Stimulated activated CD8-positive, alpha-beta memory T cell treated with anti-CD3 and anti-CD28 coated beads, Interleukin-12 subunit alpha, Interleukin-12 subunit beta, amount 100 ng/mL, for 4 hours (primary cell): ENCODE data around the gene DNAH11.
"Not testable (repeated sequence)": the region's sequence is repeated elsewhere in the genome, so short reads cannot be mapped to it uniquely, and the experiment has no call there.

Source experiments
- DNase-seq: peaks from one replicate; pipeline ENCODE4 v3.0.0-alpha.2; 2020; ENCODE audit warnings: low read depth

Gene DNAH11

DNA sequence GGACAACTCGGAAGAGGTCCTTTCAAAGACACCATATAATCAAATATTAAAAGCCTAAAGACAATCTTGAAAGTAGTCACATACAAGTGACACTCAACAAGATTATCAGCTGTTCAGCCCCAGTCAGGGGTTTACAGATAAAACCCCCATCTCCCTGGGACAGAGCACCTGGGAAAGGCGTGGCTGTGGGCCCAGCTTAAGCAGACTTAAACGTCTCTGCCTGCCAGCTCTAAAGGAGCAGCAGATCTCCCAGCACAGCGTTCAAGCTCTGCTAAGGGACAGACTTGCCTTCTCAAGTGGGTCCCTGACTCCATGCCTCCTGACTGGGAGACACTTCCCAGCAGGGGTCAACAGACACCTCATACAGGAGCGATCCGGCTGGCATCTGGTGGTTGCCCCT, 384.9 kb downstream of the DNAH11 start:
- no peak for DNase-seq

DNA sequence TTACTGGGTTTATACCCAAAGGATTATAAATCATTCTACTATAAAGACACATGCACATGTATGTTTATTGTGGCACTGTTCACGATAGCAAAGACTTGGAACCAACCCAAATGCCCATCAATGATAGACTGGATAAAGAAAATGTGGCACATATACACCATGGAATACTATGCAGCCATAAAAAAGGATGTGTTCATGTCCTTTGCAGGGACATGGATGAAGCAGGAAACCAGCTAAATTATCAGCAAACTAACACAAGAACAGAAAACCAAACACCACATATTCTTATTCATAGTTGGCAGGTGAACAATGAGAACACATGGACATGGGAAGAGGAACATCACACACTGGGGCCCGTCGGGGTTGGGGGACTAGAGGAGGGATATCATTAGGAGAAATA, 390.5 kb downstream of the DNAH11 start:
- DNase-seq = not testable (repeated sequence)

DNA sequence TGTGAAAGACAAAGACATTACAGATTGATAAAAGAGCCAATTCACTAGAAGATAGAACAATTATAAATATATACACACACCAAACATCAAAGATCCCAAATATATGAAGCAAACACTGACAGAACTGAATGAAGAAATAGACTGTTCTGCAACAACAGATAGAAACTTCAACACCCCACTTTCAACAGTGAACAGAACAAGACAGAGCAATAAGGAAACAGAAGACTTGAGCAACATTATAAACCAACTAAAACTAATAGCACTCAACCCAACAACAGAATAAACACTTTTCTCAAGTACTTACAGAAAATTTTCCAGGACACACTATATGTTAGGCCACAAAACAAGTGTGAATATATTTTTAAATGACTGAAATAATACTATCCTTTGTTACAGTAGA, 392.0 kb downstream of the DNAH11 start:
- no peak for DNase-seq

DNA sequence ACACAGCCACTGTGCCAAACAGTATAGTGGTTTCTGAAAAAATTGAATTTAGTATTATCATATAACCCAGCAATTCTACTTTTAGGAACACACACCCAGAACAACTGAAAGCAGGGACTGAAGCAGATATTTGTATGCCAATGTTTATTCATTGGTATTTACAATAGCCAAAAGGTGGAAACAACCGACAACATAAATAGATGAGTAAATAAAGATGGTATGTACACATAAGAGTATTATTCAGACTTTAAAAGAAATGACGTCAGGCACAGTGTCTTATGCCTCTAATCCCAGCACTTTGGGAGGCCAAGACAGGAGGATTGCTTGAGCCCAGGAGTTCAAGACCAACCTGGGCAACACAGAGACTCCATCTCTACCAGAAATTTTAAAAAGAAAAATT, 395.6 kb downstream of the DNAH11 start:
- no peak for DNase-seq

DNA sequence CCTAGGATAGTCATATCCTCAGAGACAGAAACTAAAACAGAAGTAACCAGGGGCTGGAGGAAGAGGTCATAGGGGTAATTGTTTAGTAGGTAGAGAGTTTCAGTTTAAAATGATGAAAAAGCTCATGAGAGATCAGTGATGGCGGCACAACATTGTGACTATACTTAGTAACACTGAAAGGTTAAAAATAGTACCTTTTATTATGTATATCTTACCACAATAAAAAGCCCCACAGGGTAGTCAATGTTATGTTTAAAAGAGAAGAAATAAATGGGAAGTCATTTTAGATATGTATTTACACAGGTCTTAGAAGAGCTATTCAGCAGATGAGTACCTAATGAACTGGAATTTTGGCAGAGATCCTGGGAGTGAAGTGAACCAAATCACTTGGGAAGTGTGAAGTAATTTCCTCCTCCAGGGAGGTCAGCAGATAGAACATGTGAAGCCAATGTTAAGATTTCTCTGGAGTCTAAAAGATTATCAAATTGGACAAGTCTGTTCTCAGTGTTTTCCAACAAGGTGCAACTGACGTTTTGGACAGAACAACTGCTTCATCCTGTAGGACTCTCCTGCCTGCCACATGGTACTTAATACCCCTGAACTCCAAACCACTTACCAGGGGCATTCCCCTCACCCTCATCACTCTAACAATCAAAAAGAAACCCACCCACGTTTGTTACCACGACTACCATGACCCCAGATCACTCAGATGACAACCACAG, 396.5 kb downstream of the DNAH11 start:
- DNase-seq = no peak

DNA sequence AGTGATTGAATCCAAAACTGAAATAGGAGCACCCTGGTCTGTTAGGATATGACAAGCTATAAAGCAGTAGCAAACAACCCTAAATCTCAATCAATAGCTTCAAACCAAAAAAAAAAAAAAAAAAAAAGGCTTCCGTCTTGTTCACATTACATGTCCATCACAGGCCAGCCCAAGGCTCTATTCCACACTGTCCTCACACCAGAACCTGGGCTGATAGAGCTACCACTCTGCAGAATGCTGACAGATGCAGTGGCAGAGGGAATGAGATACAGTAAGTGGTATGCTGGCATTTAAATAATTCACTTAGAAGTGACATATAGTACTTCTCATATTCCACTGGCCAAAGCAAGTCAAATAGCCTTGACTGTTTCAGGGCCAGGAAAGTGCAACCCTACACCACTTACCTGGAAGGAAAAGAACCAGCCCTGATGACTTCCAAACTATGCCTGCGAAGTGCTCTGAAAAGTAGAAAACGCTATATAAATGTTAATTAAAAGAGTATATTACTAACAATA, 397.1 kb downstream of the DNAH11 start:
- DNase-seq = no peak

DNA sequence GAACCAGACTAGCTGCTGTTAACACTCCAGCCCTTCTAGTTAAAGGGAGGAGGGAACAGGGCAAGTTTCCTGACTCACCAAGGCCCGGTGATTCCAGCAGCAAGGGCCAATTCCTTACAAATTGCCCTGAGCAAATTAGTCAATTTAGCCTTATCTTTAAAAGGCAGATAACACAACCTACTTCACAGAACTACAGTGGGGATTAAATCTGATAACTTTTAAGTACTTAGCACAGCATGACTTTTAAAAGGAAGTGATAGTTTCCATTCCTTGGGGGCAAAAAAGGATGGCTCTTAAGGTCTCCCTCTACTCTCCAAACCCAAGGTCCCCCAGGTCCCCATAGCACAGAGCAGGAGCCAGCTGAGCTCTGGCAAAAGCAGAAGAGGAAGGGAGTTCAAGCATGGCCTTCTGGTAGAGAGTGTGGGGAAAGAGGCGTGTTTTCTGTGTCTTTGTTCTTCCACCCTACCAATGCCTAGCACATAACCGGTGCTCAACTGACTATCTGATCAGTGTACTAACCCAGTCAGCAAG, 398.8 kb downstream of the DNAH11 start:
- no peak for DNase-seq

DNA sequence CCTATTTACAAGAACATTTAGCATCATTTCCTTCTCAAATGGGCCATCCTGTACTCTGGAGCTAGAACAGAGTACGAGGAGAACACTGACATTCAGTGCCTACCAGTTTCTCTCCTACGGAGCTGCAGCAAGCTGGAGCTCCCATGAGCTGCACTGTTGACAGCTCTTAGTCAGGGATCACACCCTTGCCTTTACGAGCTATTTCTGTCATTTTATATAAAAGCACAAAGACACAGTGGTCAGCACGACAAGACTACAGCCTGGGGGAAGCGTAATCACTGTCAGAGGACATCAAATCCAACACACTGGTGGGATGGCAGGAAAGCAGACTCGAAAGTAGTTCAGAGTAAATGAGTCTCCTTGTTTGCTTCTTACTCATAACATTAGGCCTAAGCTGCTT, 400.1 kb downstream of the DNAH11 start:
- DNase-seq = no peak

DNA sequence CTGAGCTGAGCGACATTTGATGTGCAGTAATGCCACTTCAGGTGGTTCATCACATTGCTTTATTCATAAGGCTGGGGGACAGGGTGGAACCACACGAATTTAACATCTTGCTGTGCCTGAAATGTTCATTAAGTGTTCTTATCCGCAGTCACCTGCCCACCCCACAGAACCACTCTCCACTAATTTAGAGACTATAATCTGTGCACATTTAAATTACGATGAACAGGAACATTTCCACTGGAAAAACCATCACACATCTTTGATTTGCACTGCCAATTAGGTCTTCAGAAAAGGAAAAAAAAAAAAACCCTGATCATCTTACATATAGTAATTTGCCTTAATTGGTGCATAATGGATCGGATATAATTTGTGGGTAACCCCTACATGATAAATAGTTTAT, 400.6 kb downstream of the DNAH11 start:
- no peak for DNase-seq

DNA sequence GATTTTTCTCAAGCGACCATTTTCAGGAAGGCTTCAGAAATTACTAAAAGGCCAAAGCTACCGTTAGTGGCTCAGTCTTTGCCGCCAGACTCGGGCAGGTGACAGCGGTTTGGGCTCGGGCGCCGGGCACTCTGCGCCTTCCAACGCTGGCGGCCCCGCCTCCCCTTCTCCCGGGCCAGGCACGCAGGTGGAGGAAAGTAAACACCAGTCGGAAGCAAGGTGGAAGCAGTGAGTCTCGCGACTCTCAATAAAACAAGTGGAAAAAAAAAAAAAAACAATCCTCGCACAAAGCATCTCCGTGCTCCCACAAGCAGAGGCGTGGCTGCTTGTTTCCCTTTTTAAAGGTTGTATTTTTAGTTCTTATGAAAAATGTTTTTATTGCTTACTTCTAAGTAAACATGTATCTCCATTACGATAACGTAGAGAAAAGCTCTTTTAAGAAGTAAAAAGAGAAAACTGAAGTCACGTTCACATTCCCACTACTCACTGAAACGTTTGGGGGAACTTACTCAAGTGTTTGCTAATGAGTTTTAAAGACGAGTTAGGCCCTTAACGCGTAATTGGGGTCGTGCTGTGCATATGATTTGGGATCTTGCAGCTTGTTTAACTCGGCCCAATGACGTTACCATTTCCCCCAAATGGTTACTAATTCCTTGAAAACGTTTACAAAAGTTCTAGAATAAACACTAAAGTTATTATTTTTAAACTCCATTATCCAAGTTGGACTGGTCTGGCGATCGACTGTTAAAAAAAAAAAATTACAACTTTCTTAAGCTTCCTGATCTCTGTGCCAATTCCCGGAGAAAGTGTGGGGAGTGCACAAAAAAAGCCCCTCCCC, 402.0 kb downstream of the DNAH11 start:
- DNase-seq = no peak

DNA sequence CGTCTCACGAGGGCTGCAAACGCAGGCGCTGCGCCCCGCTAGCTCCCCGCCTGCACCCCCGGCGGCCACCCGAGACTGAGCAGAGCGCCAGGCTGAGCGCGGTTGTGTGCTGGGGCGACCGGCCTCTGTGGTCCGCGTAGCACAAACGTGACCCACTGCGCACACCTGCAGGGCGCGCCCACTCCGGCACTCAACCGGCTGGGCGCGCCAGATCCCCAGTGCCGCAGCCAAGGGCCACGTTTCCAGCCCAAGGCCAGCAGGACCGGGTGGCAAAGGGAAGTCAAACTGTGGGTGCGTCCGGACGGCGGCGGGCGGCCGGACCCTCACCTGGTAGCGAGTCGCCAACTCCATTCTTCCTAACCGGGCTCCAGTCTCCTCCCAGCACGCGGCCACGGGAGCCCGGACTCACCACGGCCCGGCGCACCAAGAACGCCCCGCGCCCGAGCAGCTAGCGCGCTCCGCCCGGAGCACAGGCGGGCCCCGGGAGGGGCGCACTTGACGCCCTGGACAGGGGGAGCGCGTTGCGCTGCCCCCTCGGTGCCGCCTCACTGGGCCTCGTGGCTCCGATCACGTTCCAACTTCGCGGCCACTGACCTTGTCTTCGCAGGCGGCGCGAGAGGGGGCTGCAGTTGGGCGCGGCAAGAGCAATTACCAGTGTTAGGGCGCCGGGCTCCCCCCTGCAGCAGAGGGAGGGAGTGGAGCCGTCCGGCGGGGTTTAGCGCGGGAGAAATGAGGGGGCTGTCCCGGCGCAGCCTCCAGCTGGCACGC, 402.8 kb downstream of the DNAH11 start, which contains the start of gene CDCA7L:
CDCA7L (minus strand) TSS at position 446 of the 768 bp plus-strand sequence; CDS start at position 351, 95 bp downstream.
- peak; percentile 33 for DNase-seq

DNA sequence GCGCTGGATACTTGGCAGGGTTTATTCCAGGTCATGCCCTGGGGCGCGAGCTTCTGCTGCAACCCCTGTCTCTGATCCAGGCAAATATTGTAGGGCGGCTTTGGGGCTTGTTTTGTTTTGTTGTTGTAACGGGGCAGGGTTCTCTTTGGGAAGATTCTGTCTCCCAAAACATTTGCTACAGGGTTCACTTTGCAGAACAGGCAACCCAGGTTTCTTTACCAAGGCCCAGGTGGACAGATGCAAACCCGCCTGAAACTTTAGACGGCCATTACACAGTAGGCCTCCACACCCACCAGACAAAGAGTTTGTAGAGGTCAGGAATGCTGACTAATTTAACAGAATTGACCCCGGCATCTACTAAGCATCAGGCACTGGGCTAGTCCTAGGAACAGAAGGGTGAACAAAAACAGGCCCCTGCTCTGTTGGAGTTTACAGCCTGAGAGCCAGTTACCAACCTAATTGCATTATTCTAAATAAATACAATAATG, 403.4 kb downstream of the DNAH11 start:
- DNase-seq = no peak

DNA sequence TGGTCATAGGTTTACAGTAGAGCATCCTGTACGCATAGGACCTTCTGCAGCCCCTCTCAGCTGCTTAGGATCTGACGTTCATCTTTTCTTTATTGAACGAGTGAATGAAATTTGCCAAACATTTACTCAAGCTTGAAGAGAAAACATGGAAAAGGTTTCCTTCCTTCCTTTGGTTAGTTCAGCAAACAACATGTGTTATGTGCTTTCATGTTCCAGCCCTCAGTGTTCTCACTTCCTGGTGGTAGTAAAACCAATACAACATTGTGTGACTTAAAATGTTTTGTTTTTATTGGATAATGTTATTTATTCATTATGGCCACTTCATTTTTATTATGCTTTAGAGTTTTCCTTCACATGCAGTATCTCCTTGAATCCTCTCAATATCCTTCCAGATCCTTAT, 404.2 kb downstream of the DNAH11 start:
- no peak for DNase-seq

DNA sequence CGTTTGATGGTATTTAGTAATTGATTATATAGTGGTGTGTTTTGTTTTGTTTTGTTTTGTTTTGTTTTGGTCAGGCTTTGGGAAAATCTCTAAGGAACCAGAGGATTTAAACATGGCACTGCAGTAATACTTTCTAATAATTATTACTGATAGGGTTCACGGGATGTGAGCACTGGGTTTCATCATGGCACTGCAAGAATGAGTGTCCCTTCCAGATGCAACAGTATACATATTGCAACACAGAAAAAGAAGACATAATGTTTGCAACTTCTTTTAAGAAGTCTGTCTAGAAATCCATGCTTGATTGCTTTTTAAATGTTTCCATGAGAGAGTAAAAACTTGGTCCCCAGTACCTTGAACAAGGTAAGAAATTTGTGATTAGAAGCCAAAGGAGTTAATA, 405.1 kb downstream of the DNAH11 start:
- DNase-seq = no peak

DNA sequence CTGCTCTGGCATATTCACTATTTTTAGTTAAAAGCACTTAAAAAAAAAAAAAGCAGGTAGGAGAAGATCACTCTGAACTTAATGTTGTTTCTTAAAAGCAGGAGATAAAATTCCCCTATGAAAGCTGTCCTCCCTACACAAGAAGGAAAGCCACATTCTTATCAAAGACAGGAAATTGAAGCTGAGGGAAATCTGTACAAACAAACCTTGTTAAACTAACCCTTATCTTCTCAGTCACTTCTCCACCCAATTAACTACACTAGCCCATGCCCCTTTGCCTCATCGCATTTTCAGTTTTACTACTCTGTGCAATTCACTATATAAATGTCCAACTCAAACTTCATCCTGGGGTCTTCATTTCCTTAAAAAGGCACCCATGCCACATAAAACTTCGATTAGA, 405.5 kb downstream of the DNAH11 start:
- DNase-seq = no peak

DNA sequence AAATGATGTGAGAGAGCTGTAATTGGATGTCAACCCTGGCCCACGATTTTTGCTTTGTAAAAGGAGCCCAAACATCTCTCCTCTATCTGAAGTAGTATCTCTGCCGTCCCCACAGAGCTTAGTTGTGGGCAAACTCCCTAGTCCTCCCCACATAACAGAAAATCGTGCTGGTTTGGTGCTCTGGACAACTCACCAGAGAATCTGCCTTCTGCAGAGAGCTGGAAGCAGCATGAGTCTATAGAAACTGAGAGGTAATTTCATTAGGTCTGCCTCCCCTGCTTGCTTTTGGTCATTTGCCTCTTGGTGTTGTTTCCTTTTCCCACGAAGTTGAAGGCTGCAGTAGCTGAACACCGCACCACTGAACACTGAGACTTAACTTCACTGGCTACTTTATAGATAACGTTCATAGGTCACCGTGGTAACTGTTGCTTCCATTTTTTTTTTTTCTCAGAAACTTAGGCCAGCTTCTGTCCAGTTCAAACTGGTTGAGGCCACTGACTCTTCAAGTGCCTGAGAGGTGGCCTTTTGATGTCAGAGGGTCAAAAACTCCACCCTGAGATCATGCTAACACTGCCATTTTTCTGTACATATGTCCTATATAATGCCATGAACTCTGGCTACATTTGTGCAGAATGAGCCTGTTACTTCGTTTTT, 406.2 kb downstream of the DNAH11 start:
- DNase-seq = no peak
